Islet of Langerhans (tissue), 1 donor: Measurements from ENCODE around the gene ABCB11.
A peak's percentile ranks its signal among the peaks of the same experiment; 100 is the strongest.
"Not testable (repeated sequence)": the region's sequence is repeated elsewhere in the genome, so short reads cannot be mapped to it uniquely, and the experiment has no call there.

Experiments
- FAIRE-seq: peaks from one replicate; lab custom pipeline; 2011; peaks lifted over from hg19 to GRCh38; lab: Jason Lieb, UNC

ABCB11 gene

DNA sequence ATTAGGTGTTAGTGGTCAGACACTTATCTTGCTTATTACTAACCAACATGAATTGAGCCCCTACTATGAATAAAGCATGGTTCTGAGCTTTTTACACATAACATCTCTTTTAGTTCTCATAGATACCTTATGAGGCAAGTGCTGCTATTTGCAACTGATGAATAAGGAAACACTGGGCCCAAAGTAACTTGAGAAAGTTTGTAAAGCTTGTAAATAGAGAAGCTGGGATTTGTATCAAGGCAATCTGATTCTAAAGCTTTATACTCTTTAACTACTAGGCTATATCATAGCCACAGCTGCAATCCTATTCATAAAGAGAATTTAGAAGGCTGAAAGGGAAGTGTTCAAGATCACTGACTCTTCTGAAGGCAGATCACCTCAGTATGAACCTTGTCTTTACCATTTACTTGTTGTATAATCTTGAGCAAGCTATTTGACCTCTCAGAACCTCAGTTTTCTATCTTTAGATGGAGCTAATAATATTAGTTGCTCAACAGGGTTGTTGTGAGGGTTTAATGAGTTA, 60.4 kb downstream of the ABCB11 start:
- no peak for FAIRE-seq

DNA sequence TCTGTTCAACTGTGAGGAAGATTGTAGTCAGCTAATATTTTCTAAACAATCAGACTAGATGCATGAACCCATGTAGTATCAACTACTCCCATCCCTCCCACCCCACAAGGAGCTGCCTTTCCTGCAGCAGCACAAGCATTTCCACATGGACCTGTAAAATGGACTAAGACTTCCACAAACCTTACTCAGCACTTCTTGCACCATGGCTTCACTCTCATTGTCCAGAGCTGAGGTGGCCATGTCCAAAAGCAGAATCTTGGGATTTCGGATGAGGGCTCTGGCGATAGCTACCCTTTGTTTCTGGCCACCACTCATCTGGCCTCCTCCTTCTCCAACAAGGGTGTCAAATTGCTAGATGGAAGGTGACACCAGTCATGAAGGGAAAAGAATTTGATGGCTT, 61.3 kb downstream of the ABCB11 start:
- FAIRE-seq, result no peak

DNA sequence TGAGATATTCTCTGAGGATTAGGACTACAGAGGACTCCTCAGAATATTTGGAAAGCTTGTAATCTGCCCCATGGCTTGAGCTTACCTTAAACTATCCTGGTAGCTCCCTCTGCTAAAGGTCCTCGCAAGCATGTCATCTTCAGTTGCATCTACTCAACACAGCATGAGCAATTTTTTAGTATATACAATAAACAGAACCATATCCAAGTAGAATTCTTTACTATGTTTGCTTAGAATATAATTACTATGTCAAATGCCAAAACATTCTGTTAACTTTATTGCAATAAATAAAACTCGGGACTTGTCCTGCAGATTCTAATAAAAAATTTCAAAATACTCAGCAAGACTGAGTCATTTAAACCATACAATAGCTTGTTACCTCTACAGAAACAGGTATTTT, 62.8 kb downstream of the ABCB11 start:
- FAIRE-seq, result no peak

DNA sequence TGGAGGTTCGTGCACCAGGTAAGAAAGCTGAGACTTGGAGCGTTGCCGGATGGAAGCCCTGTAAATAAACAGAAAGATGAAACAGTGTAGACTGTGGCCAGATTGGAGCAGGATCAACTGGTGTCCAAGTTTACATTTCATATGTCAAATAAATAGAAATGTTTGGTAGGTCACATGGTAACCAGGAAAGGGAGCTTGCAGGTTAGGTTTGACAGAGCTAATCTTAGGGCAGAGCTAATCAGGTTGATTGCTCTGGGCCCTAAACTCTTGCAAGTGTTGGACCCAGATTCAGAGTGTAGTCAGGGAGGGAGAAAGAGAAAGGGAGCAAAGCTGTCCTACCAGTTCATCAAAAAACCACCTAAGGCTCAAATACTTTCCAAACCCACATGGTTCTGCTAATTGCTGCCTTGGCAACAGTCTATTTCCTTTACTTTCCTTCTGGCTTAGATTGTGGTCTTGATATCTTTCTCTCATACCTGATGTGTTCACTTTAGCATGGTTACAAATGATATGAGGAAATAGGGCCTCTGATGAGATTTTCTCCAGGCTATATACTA, 66.8 kb downstream of the ABCB11 start:
- FAIRE-seq, result no peak

DNA sequence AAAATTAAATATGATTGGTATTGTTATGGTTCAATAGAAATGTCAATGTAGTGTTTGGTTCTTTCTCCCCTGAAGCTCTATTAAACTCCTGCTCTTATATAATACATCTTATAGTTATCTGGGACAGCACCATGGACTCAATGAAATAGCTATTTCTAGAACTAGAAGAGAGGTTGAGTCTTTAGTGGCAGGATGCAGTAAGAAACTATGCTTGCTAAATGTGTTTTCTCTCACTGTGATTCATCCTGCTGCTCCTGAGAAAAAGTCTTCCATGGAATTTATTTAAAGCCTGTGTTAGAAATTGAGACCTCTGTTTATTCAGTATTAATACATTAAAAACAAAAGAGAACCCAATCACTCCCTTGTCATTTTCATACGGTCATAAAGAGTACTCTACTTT, 68.5 kb downstream of the ABCB11 start:
- peak; percentile 24 for FAIRE-seq

DNA sequence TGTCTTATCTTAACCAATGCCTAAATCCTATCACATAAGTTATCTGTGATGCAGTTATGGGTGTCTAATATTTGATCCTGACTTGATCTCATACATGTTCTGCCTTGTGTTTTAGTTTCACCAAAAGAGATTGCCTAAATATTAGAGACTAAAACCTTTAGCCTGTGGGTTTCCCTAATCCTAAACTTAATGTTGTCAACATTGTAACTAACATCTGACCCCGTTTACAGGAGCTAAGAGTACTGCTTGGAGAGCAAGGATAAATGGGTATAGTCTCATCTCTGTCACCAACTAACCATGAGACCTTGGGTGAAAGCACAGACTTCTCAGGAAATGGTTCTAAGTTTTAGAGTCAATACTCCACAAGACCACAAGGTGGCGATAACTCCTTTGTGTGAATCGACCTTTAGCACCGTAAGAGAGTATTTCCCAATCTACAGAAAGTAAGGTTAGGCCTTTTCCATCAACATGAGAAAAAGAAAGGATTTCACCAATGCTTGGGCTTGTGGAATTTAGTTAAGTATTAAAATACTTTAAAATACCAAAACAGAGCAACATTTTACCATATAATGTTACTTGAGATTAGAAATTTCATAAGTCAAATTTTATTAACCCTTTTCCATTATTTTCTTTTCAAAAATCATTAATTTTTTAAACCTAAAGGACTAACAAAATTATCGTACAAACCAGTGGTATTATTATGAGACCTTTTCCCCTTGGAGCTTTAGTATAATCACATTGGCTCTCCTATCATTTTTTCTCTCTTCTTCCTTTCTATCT, 69.5 kb downstream of the ABCB11 start:
- peak; percentile 100 for FAIRE-seq

DNA sequence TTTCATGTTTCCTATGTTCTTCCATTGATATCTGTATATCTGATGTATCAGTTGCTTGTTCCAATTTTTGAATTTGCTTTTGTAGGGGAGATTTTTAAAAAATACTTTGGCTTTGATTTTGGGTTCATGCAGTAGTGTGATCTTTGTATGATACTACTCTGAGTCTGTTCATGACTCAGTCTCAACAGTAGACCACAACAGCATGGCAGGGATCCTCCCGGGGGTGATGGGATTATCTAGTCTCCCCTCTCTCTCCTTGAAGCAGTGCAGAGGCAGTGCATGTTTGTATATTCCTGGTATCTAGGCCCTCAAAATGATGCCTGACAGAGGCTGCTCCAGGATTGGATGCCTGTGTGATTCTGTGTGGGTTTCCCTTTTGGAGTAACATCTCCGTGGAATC, 74.7 kb downstream of the ABCB11 start:
- FAIRE-seq, result no peak

DNA sequence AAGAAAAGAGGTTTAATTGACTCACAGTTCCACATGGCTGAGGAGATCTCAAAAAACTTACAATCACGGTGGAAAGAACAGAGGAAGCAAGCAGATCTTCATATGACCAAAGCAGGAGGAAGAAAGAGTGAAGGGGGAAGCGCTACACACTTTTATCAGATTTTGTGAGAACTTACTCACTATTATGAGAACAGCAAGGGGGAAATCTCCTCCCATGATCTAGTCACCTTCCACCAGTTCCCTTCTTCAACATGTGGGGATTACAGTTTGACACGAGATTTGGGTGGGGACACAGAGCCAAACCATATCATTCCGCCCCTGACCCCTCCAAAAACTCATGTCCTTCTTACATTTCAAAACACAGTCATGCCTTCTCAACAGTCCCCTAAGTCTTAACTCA, 75.8 kb downstream of the ABCB11 start:
- no peak for FAIRE-seq

DNA sequence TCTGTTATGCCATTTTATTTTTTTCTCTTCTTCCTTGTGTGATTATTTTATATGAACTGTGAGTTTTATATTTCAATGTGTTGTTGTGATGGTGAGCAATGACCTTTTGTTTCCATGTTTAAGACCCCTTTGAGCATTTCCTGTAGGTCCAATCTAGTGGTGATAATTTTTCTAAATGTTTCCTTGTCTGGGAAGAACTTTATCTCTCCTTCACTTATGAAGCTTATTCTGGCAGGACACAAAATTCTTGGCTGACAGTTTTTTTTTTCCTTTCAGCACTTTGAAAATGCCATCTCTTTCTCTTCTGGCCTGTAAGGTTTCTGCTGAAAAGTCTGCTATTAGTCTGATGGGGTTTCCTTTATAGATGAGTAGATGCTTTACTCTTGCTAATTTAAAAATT, 76.9 kb downstream of the ABCB11 start:
- FAIRE-seq, result no peak

DNA sequence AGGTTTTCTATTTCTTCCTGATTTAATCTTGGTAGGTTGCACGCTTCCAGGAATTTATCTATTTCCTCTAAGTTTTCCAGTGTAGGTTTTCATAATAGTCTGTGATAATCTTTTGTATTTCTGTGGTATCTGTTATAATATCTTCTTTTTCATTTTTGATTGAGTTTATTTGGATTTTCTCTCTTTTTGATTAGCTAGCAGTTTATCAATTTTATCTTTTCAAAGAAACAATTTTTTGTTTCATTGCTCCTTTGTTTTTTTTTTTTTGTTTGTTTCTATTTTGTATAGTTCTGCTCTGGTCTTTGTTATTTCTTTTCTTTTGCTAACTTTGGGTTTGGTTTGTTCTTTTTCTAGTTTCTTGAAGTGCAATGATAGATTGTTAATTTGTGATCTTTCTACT, 78.7 kb downstream of the ABCB11 start:
- FAIRE-seq, result no peak

DNA sequence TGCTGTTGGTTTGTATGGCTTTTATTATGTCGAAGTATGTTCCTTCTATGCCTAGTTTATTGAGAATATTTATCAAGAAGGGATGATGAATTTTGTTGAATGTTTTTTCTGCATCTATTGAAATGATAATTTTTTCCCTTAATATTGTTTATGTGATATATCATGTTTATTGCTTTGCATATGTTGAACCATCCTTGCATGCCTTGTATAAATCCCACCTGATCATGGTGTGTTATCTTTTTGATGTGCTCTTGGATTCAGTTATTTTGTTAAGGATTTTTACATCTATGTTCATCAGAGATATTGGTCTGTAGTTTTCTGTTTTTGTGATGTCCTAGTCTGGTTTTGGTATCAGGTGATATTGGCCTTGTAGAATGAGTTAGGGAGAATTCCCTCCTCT, 79.3 kb downstream of the ABCB11 start:
- FAIRE-seq, result no peak

DNA sequence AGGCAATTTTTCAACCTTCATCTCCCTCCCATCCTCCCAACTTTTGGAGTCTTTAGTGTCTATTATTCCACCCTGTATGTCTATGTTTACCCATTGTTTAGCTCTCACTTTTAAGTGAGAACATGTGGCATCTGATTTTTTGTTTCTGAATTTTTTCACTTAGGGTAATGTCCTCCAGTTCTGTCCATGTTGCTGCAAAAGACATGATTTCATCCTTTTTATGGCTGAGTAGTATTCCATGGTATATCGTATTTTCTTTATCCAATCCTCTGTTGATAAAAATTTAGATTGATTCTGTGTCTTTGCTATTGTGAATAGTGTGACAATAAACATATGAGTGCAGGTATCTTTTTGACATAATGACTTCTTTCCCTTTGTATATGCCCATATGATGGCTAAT, 81.8 kb downstream of the ABCB11 start:
- FAIRE-seq, result no peak

DNA sequence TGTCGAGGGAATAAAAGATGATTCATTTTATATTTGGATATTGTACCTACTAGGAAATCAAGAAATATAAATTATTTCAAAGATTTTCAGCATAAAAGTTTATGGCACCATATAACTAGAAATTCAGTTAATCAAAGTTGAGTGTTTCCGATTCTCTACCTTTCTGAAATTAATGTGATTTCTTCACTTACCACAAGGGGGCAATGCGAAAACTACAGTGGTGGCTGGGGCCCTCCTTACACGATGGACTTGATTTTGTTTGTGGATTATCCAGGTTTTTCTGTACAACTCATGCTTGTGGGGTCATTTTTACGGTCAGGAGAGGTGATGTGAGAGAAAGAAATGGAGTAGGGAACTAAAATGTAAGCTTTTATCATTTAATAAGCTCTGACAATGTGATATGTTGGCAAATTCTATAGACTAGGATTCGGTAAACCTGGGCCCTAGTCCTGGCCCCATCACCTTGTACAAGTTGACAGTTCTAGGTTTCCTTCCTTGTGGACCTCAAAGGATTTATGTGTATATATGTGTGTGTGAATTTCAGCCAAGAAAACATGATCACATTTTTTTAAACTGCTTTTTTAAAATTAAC, 82.4 kb downstream of the ABCB11 start:
- peak; percentile 45 for FAIRE-seq

DNA sequence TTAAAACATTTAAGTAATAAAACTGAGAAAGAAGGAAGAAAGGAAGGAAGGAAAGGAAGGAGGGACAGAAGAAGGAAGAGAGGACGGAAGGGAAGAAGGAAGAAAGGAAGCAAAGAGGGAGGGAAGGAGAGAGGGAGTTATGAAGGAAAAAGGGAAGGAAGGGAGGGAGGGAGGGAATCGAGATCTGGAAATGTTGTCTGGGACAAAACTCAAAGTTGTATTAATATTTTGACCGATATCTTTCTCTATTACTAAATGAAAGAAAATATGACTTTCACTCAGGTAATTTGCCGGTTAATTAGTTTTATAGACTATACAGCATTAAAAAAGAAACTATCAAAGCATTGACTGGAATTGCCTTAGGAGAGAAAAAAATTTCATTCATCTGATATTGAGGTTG, 85.6 kb downstream of the ABCB11 start:
- FAIRE-seq, result no peak

DNA sequence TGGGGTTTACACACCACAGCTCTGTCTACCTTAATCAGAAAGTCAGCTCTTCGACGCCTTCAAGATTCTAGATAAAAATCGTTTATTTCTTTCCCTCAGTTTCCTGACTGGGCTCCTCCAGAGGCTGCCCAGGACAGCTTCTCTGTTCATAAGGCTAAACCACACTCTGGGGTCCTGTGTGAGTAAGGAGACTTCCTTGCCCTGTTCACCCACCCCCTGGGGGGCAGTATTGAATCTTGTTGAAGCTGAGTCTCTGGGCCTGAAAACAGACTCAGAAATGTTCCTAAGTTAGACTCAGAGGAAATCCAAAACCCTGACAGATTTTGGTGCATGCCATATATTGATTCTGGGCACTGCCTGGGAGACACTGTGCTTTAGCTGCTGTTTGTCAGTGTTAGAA, 87.1 kb downstream of the ABCB11 start:
- no peak for FAIRE-seq

DNA sequence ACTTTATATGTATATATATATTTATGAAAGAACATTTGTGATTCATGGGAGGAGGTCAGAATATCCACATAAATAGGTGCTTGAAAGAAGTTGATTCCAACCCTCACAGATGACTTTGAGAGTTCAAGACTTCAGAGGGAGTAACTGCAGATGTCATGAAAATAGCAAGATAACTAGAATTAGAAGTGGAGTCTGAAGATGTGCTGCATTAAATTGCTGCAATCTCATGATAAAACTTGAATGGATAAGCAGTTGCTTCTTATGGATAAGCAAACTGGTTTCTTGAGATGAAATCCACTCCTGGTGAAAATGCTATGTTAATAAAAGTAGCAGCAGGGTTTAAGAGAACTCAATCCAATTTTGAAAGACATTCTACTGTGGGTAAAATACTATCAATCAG, 89.8 kb downstream of the ABCB11 start:
- FAIRE-seq, result peak; percentile 85

DNA sequence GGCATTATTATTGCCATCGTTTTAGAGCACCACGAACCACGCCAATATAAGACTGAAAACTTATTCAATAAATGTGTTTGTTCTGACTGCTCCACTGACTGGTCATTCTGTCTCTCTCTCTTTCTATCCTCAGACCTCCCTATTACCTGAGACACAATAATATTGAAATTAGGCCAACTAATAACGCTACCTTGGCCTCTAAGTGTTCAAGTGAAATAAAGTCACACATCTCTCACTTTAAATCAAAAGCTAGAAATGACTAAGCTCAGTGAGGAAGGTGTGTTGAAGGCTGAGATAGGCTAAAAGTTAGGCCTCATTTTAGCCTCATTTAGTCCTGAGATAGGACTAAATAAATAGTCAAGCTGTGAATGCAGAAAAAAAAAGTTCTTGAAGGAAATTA, 91.2 kb downstream of the ABCB11 start:
- no peak for FAIRE-seq

DNA sequence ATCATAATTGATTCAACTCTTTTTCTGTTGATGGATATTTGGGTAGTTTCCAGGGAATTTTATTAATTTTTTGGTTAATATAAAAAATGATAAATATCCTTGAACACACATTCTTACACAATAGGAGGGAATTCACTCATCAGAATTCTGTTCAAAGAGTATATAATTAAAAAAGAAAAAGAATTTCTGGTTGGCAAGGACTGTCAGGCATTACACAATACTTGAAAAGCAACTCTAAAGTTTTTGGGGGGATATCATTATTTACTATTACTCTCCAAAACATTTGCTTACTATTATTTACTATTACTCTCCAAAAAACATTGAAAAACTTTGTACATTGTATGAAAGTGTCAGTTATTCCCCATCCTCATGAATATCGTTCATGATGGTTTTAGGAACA, 92.1 kb downstream of the ABCB11 start:
- FAIRE-seq, result no peak

DNA sequence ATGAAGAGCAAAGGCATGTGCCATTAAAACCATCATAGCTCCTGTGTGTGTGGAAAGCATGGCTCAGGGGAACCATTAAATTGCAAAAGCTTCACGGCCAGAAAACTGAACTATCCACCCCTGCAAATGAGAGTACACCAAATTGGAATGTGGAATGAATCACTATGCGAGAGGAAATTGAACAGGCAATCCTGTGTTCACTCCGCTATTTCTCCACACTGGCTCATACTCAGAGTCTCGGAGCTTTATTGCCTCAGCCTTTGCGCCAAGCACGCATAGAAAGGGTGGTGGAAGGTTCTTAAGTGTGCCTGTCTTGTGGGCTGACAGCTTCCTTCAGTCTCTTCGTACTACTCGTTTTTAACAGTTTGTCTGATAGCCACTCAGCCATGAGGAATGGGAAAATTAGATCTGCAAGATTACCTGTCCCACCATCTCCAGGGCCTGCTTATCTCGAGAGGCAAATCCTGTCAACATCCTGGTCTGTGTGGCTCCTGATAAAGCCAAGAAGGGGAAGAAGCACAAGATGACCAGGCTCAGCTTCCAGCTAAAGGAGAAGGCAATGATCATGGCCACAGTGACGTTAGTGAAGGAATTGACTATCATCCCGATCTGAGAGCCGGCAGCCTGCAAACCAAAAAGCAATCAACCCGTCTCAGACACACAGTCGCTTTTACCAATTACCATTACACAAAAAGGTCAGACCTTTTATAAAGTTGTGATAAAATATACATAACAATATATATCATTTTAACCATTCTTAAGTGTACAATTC, 95.1 kb downstream of the ABCB11 start:
- FAIRE-seq, result no peak

DNA sequence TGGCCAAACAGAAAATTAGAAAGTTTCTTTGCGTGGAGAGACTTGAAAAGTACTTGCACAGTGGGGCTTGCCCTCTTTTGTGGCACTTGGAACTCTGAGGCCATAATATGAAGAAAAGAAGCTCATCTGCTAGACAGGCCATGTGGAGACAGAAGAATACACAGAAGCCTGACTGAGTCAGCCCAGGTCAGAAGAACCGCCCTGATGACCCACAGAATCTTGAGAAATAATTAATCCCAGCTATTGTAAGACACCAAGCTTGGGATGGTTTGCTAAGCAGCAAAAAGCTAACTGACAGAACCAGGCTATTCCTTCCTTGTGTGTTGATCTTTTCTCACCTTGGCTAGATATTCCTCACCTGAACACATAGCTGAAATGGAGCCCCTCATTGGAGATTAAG, 96.3 kb downstream of the ABCB11 start:
- no peak for FAIRE-seq

DNA sequence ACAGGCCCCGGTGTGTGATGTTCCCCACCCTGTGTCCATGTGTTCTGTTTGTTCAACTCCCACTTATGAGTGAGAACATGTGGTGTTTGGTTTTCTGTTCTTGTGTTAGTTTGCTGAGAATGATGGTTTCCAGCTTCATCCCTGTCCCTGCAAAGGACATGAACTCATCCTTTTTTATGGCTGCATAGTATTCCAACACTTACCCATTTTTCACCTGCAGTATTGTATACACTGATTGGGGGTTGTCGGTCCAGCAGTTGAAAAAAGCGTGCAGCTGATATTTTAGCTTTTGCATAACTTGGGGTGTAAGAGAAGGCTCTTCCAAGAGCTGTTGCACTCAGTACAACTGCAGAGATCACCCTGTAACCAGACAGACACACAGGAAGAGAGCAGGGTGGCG, 99.0 kb downstream of the ABCB11 start:
- FAIRE-seq, result not testable (repeated sequence)

DNA sequence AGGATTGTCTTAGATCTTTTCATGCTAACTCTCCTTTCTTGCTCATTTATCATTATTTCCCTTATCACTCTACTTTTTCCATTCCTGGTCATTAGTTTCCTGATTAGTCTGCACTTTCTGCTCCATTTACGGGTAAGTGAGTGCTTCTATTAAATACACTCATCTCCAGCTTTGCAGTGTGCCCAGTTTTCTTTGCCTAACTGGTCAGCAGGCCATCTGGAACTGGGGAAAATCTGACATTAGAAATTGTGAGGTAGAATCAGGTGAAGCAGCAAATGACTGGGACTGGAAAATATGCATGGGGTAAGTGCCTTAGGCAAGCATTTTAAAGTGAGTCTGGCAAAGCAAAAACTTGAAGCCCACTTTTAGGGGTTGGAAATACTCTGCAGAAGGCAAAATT, 100.9 kb downstream of the ABCB11 start:
- FAIRE-seq, result peak; percentile 100

DNA sequence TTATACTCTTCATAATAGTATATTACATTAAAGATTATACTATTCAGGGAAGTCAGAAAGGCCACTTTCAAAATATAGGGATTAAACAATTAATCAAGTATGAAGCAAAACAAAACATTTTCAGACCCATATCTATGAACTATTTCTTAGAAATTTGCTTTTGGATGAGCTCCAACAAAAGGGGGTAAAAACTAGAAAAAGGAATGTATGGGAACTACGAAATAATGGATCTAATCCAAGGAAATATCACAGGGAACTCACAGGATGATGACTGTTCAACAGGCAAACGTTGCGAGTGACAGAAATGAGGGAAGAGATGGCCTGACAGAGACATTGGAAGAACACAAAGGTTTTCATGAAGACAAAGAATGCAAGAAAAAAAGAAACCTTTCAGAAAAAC, 102.1 kb downstream of the ABCB11 start:
- no peak for FAIRE-seq
